WTC11 (cell line): Measurements from ENCODE around the gene CIDEB. TPM values are rescaled to one million over a fixed set of nuclear protein-coding genes. Genes with fewer than 3 reads are reported as not detected.

Experiments
- ATAC-seq: fragments of 200-7000 bp; cut with Tn5 transposase; 2 replicates; pipeline ENCODE4 v1.10.0; 2021; ENCODE audit warnings: mild to moderate bottlenecking, moderate library complexity
- CTCF ChIA-PET: fragments of 300-600 bp; sonication (Branson Sonifier 250); formaldehyde crosslinking; loops from one replicate; lab custom pipeline; 2021; ENCODE audit warnings: antibody characterized with exemption; lab: Charles Lee
- POLR2A ChIA-PET: fragments of 350-600 bp; sonication (Branson Sonifier 250); formaldehyde crosslinking; loops from one replicate; lab custom pipeline; 2021; ENCODE audit warnings: antibody characterized with exemption; lab: Charles Lee
- DNase-seq: peaks from one replicate; pipeline ENCODE4 v3.0.0; 2021; ENCODE audit warnings: low spot score
- H3K27ac Mint-ChIP-seq: 2 replicates; pipeline ENCODE4 v1.8.0; 2021; ENCODE audit warnings: mixed read lengths
- H3K27me3 Mint-ChIP-seq: 2 replicates; pipeline ENCODE4 v1.8.0; 2021; ENCODE audit warnings: low read depth, mild to moderate bottlenecking, moderate library complexity, mixed read lengths
- H3K36me3 Mint-ChIP-seq: 2 replicates; pipeline ENCODE4 v1.8.0; 2021; ENCODE audit warnings: mixed read lengths
- H3K4me1 Mint-ChIP-seq: 2 replicates; pipeline ENCODE4 v1.8.0; 2022; ENCODE audit warnings: mixed read lengths
- H3K4me3 Mint-ChIP-seq: 2 replicates; pipeline ENCODE4 v1.8.0; 2021; ENCODE audit warnings: mild to moderate bottlenecking, moderate library complexity, mixed read lengths
- H3K9me3 Mint-ChIP-seq: 2 replicates; pipeline ENCODE4 v1.8.0; 2021; ENCODE audit warnings: mixed read lengths
- ELF4 ChIP-seq: sonication (generic); formaldehyde crosslinking; IDR thresholded peaks from 2 replicates; pipeline ENCODE4 v1.8.1; 2022; ENCODE audit warnings: low read depth, mild to moderate bottlenecking, moderate library complexity, missing genetic modification reagents
- EMX1 ChIP-seq: fragments of 250-450 bp; sonication (Bioruptor Pico); IDR thresholded peaks from 2 replicates; pipeline ENCODE4 v1.8.0; 2021; ENCODE audit warnings: mild to moderate bottlenecking
- ESRRA ChIP-seq: sonication (generic); formaldehyde crosslinking; IDR thresholded peaks from 2 replicates; pipeline ENCODE4 v1.8.1; 2022; ENCODE audit warnings: mild to moderate bottlenecking, missing genetic modification reagents, borderline replicate concordance
- FOXK1 ChIP-seq: sonication (generic); formaldehyde crosslinking; IDR thresholded peaks from 2 replicates; pipeline ENCODE4 v1.8.0; 2022; ENCODE audit warnings: mild to moderate bottlenecking, moderate library complexity, missing genetic modification reagents
- JAZF1 ChIP-seq: fragments of 250-450 bp; sonication (Bioruptor Pico); IDR thresholded peaks from 2 replicates; pipeline ENCODE4 v1.9.0; 2021; ENCODE audit warnings: moderate library complexity, mild to moderate bottlenecking, inconsistent platforms
- MXD4 ChIP-seq: fragments of 250-450 bp; sonication (Bioruptor Pico); IDR thresholded peaks from 2 replicates; pipeline ENCODE4 v1.8.0; 2021; ENCODE audit warnings: mild to moderate bottlenecking, moderate library complexity, borderline replicate concordance
- NFE2L1 ChIP-seq: sonication (generic); formaldehyde crosslinking; IDR thresholded peaks from 2 replicates; pipeline ENCODE4 v1.8.1; 2023; ENCODE audit warnings: missing genetic modification reagents
- NFYB ChIP-seq: sonication (generic); formaldehyde crosslinking; conservative IDR thresholded peaks from 2 replicates; pipeline ENCODE4 v1.8.0; 2022; ENCODE audit warnings: low read depth, missing genetic modification reagents
- NR2C2 ChIP-seq: sonication (generic); formaldehyde crosslinking; IDR thresholded peaks from 2 replicates; pipeline ENCODE4 v1.8.0; 2022; ENCODE audit warnings: mild to moderate bottlenecking, missing genetic modification reagents
- NR3C1 ChIP-seq: sonication (generic); formaldehyde crosslinking; conservative IDR thresholded peaks from 2 replicates; pipeline ENCODE4 v1.8.1; 2023; ENCODE audit warnings: low read depth, mild to moderate bottlenecking, missing genetic modification reagents
- PRRX2 ChIP-seq: fragments of 250-450 bp; sonication (Bioruptor Pico); IDR thresholded peaks from 2 replicates; pipeline ENCODE4 v1.8.0; 2021; ENCODE audit warnings: mild to moderate bottlenecking
- SMAD4 ChIP-seq: sonication (generic); formaldehyde crosslinking; IDR thresholded peaks from 2 replicates; pipeline ENCODE4 v1.8.0; 2022; ENCODE audit warnings: mild to moderate bottlenecking, missing genetic modification reagents
- SOX15 ChIP-seq: fragments of 250-450 bp; sonication (Bioruptor Pico); IDR thresholded peaks from 2 replicates; pipeline ENCODE4 v1.9.0; 2021; ENCODE audit warnings: mild to moderate bottlenecking
- TEAD4 ChIP-seq: sonication (generic); formaldehyde crosslinking; IDR thresholded peaks from 2 replicates; pipeline ENCODE4 v1.8.0; 2022; ENCODE audit warnings: mild to moderate bottlenecking, missing genetic modification reagents
- TP53 ChIP-seq: sonication (generic); formaldehyde crosslinking; IDR thresholded peaks from 2 replicates; pipeline ENCODE4 v1.8.1; 2023; ENCODE audit warnings: mild to moderate bottlenecking, missing genetic modification reagents
- ZNF219 ChIP-seq: sonication (generic); formaldehyde crosslinking; IDR thresholded peaks from 2 replicates; pipeline ENCODE4 v1.8.0; 2023; ENCODE audit warnings: missing genetic modification reagents, mild to moderate bottlenecking, borderline replicate concordance
- ZNF232 ChIP-seq: sonication (generic); formaldehyde crosslinking; IDR thresholded peaks from 2 replicates; pipeline ENCODE4 v1.8.0; 2022; ENCODE audit warnings: mild to moderate bottlenecking, missing genetic modification reagents
- ZNF263 ChIP-seq: sonication (generic); formaldehyde crosslinking; IDR thresholded peaks from 2 replicates; pipeline ENCODE4 v1.8.1; 2022; ENCODE audit warnings: low read depth, mild to moderate bottlenecking, moderate library complexity, missing genetic modification reagents
- ZNF396 ChIP-seq: fragments of 250-450 bp; sonication (Bioruptor Pico); IDR thresholded peaks from 2 replicates; pipeline ENCODE4 v1.8.0; 2021; ENCODE audit warnings: mild to moderate bottlenecking, moderate library complexity, borderline replicate concordance
- ZNF423 ChIP-seq: fragments of 250-450 bp; sonication (Bioruptor Pico); IDR thresholded peaks from 2 replicates; pipeline ENCODE4 v2.1.2; 2022; ENCODE audit warnings: mild to moderate bottlenecking, moderate library complexity
- total RNA-seq: library from RNA; stranded (reverse); gene quantifications from 3 replicates; pipeline ENCODE4 v1.2.3, GENCODE V29; 2021
- TF ChIP-seq, protein P1 (sequence below): sonication (generic); formaldehyde crosslinking; IDR thresholded peaks from 2 replicates; pipeline ENCODE4 v1.8.1; 2023; ENCODE audit warnings: mild to moderate bottlenecking, missing genetic modification reagents, moderate library complexity
- TF ChIP-seq, protein P2 (sequence below): sonication (generic); formaldehyde crosslinking; IDR thresholded peaks from 2 replicates; pipeline ENCODE4 v1.8.1; 2022; ENCODE audit warnings: missing genetic modification reagents, borderline replicate concordance
- TF ChIP-seq, protein P3 (sequence below): fragments of 250-450 bp; sonication (Bioruptor Pico); IDR thresholded peaks from 2 replicates; pipeline ENCODE4 v1.9.0; 2021; ENCODE audit warnings: mild to moderate bottlenecking, borderline replicate concordance
- TF ChIP-seq, protein P4 (sequence below): sonication (generic); formaldehyde crosslinking; IDR thresholded peaks from 2 replicates; pipeline ENCODE4 v1.8.0; 2022; ENCODE audit warnings: mild to moderate bottlenecking, missing genetic modification reagents
- TF ChIP-seq, protein P5 (sequence below): sonication (generic); formaldehyde crosslinking; IDR thresholded peaks from 2 replicates; pipeline ENCODE4 v1.8.0; 2023; ENCODE audit warnings: missing genetic modification reagents
- TF ChIP-seq, protein P6 (sequence below): sonication (generic); formaldehyde crosslinking; conservative IDR thresholded peaks from 2 replicates; pipeline ENCODE4 v1.8.1; 2023; ENCODE audit warnings: mild to moderate bottlenecking, low read depth, missing genetic modification reagents, moderate library complexity

The CIDEB gene
- total RNA-seq, 1 experiment from 2014 or later = 4.7 TPM

DNA sequence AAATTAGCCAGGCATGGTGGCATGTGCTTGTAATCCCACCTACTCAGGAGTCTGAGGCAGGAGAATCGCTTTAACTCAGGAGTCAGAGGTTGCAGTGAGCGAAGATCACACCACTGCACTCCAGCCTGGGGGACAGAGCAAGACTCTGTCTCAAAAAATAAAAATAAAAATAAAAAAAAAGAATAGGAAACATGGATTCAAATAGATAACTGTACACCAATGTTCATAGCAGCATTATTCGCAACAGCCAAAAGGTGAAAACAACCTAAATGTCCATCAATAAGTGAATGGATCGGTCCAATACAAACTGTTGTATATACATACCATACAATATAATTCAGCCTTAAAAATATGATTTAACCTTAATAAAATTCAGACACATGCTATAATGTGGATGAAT, 35.1 kb upstream of the CIDEB start:
- H3K36me3 Mint-ChIP-seq = no peaks in the 10 kb centered on the region
- H3K4me3 Mint-ChIP-seq = no peak overlapping the region
- ATAC-seq (no peak), DNase-seq (no peak)
- peaks cover 89% of the 10 kb centered on the region for H3K27me3 Mint-ChIP-seq
- no peak overlapping the region for H3K27ac Mint-ChIP-seq
- ChIA-PET POLR2A (no interaction called here), CTCF (interaction anchor here (1.1 to 17.1 kb wide), 3 partner anchors 9 to 85 kb away, joined by 3 to 518 read pairs (median 4); partner anchors contain the start of genes CBLN3 and KHNYN)
- no peak for TF ChIP-seq ZNF219
- TF ChIP-seq, protein P1, sequence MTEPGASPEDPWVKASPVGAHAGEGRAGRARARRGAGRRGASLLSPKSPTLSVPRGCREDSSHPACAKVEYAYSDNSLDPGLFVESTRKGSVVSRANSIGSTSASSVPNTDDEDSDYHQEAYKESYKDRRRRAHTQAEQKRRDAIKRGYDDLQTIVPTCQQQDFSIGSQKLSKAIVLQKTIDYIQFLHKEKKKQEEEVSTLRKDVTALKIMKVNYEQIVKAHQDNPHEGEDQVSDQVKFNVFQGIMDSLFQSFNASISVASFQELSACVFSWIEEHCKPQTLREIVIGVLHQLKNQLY (CRISPR knock-in tag) = no peak
- TF ChIP-seq ESRRA (CRISPR knock-in tag) = no peak
- no peak for TF ChIP-seq SOX15 (CRISPR knock-in tag)
- no peak for TF ChIP-seq NFYB (CRISPR knock-in tag)
- no peak for TF ChIP-seq PRRX2
- TF ChIP-seq ZNF396 = no peak
- no peak for TF ChIP-seq FOXK1 (CRISPR knock-in tag)
- TF ChIP-seq, protein P2, sequence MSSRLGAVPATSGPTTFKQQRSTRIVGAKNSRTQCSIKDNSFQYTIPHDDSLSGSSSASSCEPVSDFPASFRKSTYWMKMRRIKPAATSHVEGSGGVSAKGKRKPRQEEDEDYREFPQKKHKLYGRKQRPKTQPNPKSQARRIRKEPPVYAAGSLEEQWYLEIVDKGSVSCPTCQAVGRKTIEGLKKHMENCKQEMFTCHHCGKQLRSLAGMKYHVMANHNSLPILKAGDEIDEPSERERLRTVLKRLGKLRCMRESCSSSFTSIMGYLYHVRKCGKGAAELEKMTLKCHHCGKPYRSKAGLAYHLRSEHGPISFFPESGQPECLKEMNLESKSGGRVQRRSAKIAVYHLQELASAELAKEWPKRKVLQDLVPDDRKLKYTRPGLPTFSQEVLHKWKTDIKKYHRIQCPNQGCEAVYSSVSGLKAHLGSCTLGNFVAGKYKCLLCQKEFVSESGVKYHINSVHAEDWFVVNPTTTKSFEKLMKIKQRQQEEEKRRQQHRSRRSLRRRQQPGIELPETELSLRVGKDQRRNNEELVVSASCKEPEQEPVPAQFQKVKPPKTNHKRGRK (CRISPR knock-in tag) = no peak
- no peak for TF ChIP-seq ZNF232 (CRISPR knock-in tag)
- no peak for TF ChIP-seq JAZF1 (CRISPR knock-in tag)
- no peaks in the 10 kb centered on the region for H3K9me3 Mint-ChIP-seq
- H3K4me1 Mint-ChIP-seq = 0 out of 2 replicates have a peak, but pooled peaks cover 3% of the 10 kb centered on the region

DNA sequence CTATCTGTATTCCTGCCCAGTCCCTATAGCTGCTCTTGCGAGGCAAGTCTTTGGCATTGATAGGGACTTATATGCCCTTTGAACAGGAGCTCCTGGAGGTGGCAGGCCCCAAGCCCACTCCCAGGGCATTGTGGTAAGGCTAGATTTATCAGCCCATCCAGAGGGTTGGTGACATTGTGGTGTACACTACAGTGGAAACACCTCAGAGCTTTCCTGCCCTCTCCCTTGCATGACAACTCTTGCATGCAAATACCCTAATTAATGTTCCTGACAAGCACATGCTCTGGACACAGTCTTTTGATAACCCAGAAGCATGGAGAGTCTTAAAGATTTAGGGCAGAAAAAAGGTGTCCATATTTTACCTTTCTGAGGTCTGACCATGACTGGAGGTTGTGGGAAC, 32.8 kb upstream of the CIDEB start:
- 0 out of 2 replicates have a peak, but pooled peaks cover 7% of the 10 kb centered on the region for H3K4me1 Mint-ChIP-seq
- no peak overlapping the region for H3K4me3 Mint-ChIP-seq
- ATAC-seq = no peak
- POLR2A ChIA-PET = no interaction called here
- H3K9me3 Mint-ChIP-seq = no peaks in the 10 kb centered on the region
- H3K36me3 Mint-ChIP-seq = no peaks in the 10 kb centered on the region
- peaks cover 95% of the 10 kb centered on the region for H3K27me3 Mint-ChIP-seq
- CTCF ChIA-PET = interaction anchor here (2.0 to 17.1 kb wide), 4 partner anchors 25 to 96 kb away, joined by 13 to 518 read pairs (median 18); partner anchors contain the start of genes CBLN3, CIDEB and KHNYN
- H3K27ac Mint-ChIP-seq = no peak overlapping the region
- DNase-seq = no peak
- TF ChIP-seq MXD4 (CRISPR knock-in tag) (no peak), NR3C1 (CRISPR knock-in tag) (no peak), ELF4 (CRISPR knock-in tag) (no peak), ZNF263 (CRISPR knock-in tag) (no peak), EMX1 (CRISPR knock-in tag) (no peak), TEAD4 (CRISPR knock-in tag) (no peak), SMAD4 (CRISPR knock-in tag) (no peak), NFE2L1 (CRISPR knock-in tag) (no peak), ZNF219 (no peak), TP53 (CRISPR knock-in tag) (no peak), NR2C2 (CRISPR knock-in tag) (no peak), ZNF423 (CRISPR knock-in tag) (no peak)
- TF ChIP-seq, protein P3, sequence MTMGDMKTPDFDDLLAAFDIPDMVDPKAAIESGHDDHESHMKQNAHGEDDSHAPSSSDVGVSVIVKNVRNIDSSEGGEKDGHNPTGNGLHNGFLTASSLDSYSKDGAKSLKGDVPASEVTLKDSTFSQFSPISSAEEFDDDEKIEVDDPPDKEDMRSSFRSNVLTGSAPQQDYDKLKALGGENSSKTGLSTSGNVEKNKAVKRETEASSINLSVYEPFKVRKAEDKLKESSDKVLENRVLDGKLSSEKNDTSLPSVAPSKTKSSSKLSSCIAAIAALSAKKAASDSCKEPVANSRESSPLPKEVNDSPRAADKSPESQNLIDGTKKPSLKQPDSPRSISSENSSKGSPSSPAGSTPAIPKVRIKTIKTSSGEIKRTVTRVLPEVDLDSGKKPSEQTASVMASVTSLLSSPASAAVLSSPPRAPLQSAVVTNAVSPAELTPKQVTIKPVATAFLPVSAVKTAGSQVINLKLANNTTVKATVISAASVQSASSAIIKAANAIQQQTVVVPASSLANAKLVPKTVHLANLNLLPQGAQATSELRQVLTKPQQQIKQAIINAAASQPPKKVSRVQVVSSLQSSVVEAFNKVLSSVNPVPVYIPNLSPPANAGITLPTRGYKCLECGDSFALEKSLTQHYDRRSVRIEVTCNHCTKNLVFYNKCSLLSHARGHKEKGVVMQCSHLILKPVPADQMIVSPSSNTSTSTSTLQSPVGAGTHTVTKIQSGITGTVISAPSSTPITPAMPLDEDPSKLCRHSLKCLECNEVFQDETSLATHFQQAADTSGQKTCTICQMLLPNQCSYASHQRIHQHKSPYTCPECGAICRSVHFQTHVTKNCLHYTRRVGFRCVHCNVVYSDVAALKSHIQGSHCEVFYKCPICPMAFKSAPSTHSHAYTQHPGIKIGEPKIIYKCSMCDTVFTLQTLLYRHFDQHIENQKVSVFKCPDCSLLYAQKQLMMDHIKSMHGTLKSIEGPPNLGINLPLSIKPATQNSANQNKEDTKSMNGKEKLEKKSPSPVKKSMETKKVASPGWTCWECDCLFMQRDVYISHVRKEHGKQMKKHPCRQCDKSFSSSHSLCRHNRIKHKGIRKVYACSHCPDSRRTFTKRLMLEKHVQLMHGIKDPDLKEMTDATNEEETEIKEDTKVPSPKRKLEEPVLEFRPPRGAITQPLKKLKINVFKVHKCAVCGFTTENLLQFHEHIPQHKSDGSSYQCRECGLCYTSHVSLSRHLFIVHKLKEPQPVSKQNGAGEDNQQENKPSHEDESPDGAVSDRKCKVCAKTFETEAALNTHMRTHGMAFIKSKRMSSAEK = no peak
- TF ChIP-seq, protein P4, sequence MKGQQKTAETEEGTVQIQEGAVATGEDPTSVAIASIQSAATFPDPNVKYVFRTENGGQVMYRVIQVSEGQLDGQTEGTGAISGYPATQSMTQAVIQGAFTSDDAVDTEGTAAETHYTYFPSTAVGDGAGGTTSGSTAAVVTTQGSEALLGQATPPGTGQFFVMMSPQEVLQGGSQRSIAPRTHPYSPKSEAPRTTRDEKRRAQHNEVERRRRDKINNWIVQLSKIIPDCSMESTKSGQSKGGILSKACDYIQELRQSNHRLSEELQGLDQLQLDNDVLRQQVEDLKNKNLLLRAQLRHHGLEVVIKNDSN (CRISPR knock-in tag) = no peak
- TF ChIP-seq, protein P5, sequence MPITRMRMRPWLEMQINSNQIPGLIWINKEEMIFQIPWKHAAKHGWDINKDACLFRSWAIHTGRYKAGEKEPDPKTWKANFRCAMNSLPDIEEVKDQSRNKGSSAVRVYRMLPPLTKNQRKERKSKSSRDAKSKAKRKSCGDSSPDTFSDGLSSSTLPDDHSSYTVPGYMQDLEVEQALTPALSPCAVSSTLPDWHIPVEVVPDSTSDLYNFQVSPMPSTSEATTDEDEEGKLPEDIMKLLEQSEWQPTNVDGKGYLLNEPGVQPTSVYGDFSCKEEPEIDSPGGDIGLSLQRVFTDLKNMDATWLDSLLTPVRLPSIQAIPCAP = no peak
- TF ChIP-seq, protein P6, sequence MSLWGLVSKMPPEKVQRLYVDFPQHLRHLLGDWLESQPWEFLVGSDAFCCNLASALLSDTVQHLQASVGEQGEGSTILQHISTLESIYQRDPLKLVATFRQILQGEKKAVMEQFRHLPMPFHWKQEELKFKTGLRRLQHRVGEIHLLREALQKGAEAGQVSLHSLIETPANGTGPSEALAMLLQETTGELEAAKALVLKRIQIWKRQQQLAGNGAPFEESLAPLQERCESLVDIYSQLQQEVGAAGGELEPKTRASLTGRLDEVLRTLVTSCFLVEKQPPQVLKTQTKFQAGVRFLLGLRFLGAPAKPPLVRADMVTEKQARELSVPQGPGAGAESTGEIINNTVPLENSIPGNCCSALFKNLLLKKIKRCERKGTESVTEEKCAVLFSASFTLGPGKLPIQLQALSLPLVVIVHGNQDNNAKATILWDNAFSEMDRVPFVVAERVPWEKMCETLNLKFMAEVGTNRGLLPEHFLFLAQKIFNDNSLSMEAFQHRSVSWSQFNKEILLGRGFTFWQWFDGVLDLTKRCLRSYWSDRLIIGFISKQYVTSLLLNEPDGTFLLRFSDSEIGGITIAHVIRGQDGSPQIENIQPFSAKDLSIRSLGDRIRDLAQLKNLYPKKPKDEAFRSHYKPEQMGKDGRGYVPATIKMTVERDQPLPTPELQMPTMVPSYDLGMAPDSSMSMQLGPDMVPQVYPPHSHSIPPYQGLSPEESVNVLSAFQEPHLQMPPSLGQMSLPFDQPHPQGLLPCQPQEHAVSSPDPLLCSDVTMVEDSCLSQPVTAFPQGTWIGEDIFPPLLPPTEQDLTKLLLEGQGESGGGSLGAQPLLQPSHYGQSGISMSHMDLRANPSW = no peak
